Measurements from ENCODE around the gene LMNA.

DNA sequence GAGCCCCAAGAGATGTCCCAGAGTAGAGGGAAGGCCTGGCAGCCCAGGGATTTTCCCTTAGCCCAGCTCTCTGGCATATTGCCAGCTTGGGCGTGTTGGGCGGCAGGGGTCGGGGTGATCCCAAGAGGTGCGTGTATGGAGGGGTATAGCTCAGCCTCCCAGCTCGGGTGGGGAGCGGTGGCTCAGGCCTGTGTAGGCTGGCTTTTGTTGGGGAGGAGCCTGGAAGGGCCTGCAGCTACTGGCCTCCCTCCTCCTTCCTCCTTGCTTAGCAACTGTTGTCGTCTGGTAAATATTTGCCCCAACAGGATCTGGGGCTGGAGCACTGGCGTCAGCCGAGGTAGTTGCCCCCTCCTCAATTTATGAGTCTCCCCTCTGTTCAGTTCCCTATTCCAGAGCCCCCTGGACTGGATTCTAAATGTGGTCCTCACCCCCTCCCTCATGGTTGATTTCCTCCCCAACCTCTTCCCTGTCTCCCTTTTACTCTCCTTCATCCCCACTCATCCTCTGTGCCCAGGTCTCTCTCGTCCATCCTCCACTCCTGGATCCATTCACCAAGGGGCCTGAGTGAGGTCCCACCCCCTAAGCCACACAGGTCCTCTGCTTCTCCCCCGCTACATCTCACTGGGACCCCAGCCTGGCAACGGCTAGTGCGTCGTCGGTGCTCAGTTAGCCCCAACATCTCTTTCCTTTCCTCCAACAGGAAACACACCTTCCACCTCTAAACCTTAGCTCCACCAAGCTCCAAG lies 10.3 kb upstream of the LMNA start:
- TF ChIP-seq, protein P1, sequence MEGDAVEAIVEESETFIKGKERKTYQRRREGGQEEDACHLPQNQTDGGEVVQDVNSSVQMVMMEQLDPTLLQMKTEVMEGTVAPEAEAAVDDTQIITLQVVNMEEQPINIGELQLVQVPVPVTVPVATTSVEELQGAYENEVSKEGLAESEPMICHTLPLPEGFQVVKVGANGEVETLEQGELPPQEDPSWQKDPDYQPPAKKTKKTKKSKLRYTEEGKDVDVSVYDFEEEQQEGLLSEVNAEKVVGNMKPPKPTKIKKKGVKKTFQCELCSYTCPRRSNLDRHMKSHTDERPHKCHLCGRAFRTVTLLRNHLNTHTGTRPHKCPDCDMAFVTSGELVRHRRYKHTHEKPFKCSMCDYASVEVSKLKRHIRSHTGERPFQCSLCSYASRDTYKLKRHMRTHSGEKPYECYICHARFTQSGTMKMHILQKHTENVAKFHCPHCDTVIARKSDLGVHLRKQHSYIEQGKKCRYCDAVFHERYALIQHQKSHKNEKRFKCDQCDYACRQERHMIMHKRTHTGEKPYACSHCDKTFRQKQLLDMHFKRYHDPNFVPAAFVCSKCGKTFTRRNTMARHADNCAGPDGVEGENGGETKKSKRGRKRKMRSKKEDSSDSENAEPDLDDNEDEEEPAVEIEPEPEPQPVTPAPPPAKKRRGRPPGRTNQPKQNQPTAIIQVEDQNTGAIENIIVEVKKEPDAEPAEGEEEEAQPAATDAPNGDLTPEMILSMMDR (IDR thresholded peaks at IDR 0.05): no peak
- peak; percentile 25 for TF ChIP-seq POLR2A (IDR thresholded peaks at IDR 0.05)
- no peak for TF ChIP-seq EP300 (IDR thresholded peaks at IDR 0.05)

All from ovary (tissue), 3 donors.